GM12878 (cell line): ENCODE results near the gene ANKRD17. TPM values are rescaled to one million over a fixed set of nuclear protein-coding genes. Genes with fewer than 3 reads are reported as not detected.

Experiments
- ATAC-seq: fragments of 200-7000 bp; cut with Tn5 transposase; 3 replicates; pipeline ENCODE4 v1.9.1; 2020; ENCODE audit warnings: mild to moderate bottlenecking, moderate library complexity
- BruUV-seq: library from RNA; stranded (reverse); fragments of 400-500 nt; replicated peaks from 2 replicates; lab custom pipeline; 2021; lab: Mats Ljungman, UMichigan
- CTCF ChIA-PET: fragments of 300-600 bp; sonication (Branson Sonifier 250); formaldehyde crosslinking; extraction: SDS; loops from one replicate; lab custom pipeline; 2021; ENCODE audit warnings: inconsistent platforms; lab: Yijun Ruan, JAX
- POLR2A ChIA-PET: fragments of 350-600 bp; formaldehyde crosslinking; extraction: SDS; loops from one replicate; lab custom pipeline; 2021; ENCODE audit warnings: inconsistent platforms; lab: Charles Lee
- RAD21 ChIA-PET: fragments of 300-600 bp; sonication (Branson Sonifier 250); formaldehyde crosslinking; loops from one replicate; lab custom pipeline; 2023; ENCODE audit warnings: antibody characterized with exemption; ENCODE audit not compliant: unreplicated experiment; lab: Charles Lee
- SMC1A ChIA-PET: fragments of 300-600 bp; sonication (Branson Sonifier 250); formaldehyde crosslinking; loops from one replicate; lab custom pipeline; 2023; ENCODE audit not compliant: unreplicated experiment, uncharacterized antibody; lab: Charles Lee
- DNase-seq: peaks from one replicate; pipeline ENCODE4 v3.0.0-alpha.2; 2011; ENCODE audit warnings: low read depth, low spot score
- FAIRE-seq: peaks from 3 replicates; lab custom pipeline; 2011; peaks lifted over from hg19 to GRCh38; lab: Jason Lieb, UNC
- H2AFZ ChIP-seq: 2 replicates; pipeline ENCODE4 v1.6.0; 2011; ENCODE audit warnings: low read depth, low read length, control low read depth; ENCODE audit not compliant: control insufficient read depth
- H3K27ac ChIP-seq: 2 replicates; pipeline ENCODE4 v1.5.1; 2011; ENCODE audit warnings: control low read depth; ENCODE audit not compliant: control insufficient read depth, insufficient read depth
- H3K27me3 ChIP-seq, 2 experiments: replicated peaks in 1 of 2; 2 replicates each; pipeline versions ENCODE4 v1.6.0 to v1.6.1; 2011; ENCODE audit warnings: low read length in 1 of 2; ENCODE audit not compliant: control insufficient read depth in 2 of 2, insufficient read depth in 2 of 2
- H3K36me3 ChIP-seq, 2 experiments: 2 replicates each; pipeline ENCODE4 v1.5.1; 2011; ENCODE audit warnings: low read length in 1 of 2; ENCODE audit not compliant: control insufficient read depth in 2 of 2, insufficient read depth in 2 of 2
- H3K4me1 ChIP-seq: 2 replicates; pipeline ENCODE4 v1.6.1; 2011; ENCODE audit warnings: mild to moderate bottlenecking, low read length, moderate library complexity, mixed read lengths; ENCODE audit not compliant: control insufficient read depth, insufficient read depth
- H3K4me2 ChIP-seq: 2 replicates; pipeline ENCODE4 v1.6.0; 2011; ENCODE audit warnings: control low read depth; ENCODE audit not compliant: control insufficient read depth, insufficient read depth
- H3K4me3 ChIP-seq: fragments of 200-600 bp; sonication (generic); 2 replicates; pipeline ENCODE4 v1.5.1; 2016
- H3K79me2 ChIP-seq: 2 replicates; pipeline ENCODE4 v1.6.0; 2011; ENCODE audit warnings: low read length; ENCODE audit not compliant: control insufficient read depth, insufficient read depth
- H3K9ac ChIP-seq: 2 replicates; pipeline ENCODE4 v1.8.0; 2011; ENCODE audit warnings: low read length, control low read depth, mixed read lengths; ENCODE audit not compliant: control insufficient read depth, insufficient read depth
- H3K9me3 ChIP-seq: replicated peaks from 3 replicates; pipeline ENCODE4 v1.5.1; 2011; ENCODE audit warnings: mild to moderate bottlenecking, low read length; ENCODE audit not compliant: control insufficient read depth, insufficient read depth
- H4K20me1 ChIP-seq: 2 replicates; pipeline ENCODE4 v1.6.0; 2011; ENCODE audit not compliant: control insufficient read depth, insufficient read depth
- CHD4 ChIP-seq: fragments of 200-600 bp; sonication (generic); IDR thresholded peaks from 2 replicates; pipeline ENCODE4 v1.6.1; 2016; ENCODE audit warnings: mild to moderate bottlenecking
- MTA2 ChIP-seq: fragments of 450-650 bp; IDR thresholded peaks from 2 replicates; pipeline ENCODE4 v1.6.1; 2016; ENCODE audit warnings: low read depth, mild to moderate bottlenecking, moderate library complexity
- PAX5 ChIP-seq: IDR thresholded peaks from 2 replicates; pipeline ENCODE4 v1.6.1; 2011; ENCODE audit warnings: low read depth, low read length, borderline replicate concordance
- RUNX3 ChIP-seq: IDR thresholded peaks from 2 replicates; pipeline ENCODE4 v1.6.1; 2012; ENCODE audit warnings: low read length, inconsistent platforms
- SMAD1 ChIP-seq: fragments of 450-650 bp; IDR thresholded peaks from 2 replicates; pipeline ENCODE4 v1.6.1; 2018; ENCODE audit warnings: mild to moderate bottlenecking, low read depth; ENCODE audit not compliant: partially characterized antibody
- ZZZ3 ChIP-seq: IDR thresholded peaks from 2 replicates; pipeline ENCODE4 v1.6.1; 2011; ENCODE audit warnings: low read depth; ENCODE audit not compliant: control insufficient read depth, insufficient read length
- WGBS: methylation state at CpG from one replicate; pipeline ENCODE4 v1.1.6; 2016; ENCODE audit warnings: low lambda C conversion rate; ENCODE audit not compliant: insufficient replicate concordance, insufficient coverage; ENCODE audit errors: missing lambda C conversion rate; 5-methylcytosine and 5-hydroxymethylcytosine counted together
- in situ Hi-C: fragments of 300-500 bp; cut with MboI; formaldehyde crosslinking; loops from 9 replicates; pipeline ENCODE4 v1.14.3; 2018; ENCODE audit warnings: mixed read lengths
- intact Hi-C: fragments of 100-400 bp; cut with micrococcal nuclease; formaldehyde crosslinking; loops from one replicate; pipeline ENCODE4 v1.14.2; 2022; ENCODE audit not compliant: unreplicated experiment
- polyA plus RNA-seq, 11 experiments: library from polyadenylated mRNA; depleted of rRNA in 4 of 11; unstranded in 6 of 11; stranded (reverse) in 5 of 11; fragments of >200 nt; fragmentation: Nextera tagmentation in 4 of 11; fragmentation: Illumina TruSeq in 1 of 11; extraction: Ambion mirVana in 4 of 11; extraction: Trizol in 1 of 11; gene quantifications; 1 replicate in 1 of 11; 2 replicates in 10 of 11; pipeline versions ENCODE4 v1.2.1 to v1.2.3, GENCODE V29; 2011 to 2016; ENCODE audit warnings: inconsistent platforms in 2 of 11, missing spikeins in 2 of 11, low read depth in 1 of 11
- total RNA-seq, 4 experiments: library from RNA; depleted of rRNA in 3 of 4; stranded (reverse); fragments of >200 nt in 3 of 4; fragmentation: Illumina TruSeq in 1 of 4; extraction: Trizol in 1 of 4; gene quantifications; 2 replicates each; pipeline versions ENCODE4 v1.2.1 to v1.2.3, GENCODE V29; 2013 to 2021

ANKRD17 gene
- total and polyA plus RNA-seq, 10 of the 15 experiments (the other 5 are each of a cell fraction or from before 2014, with no cell fraction given) = 11.7 to 46.5 (median 32.6) TPM

GRCh38 chr4:73036123-73036522 lies 222.5 kb downstream of the ANKRD17 start:
- 0% methylated on average over 1 of the region's 1 CpG for WGBS
- 0 out of 2 replicates have a peak, but pooled peaks have one; percentile 29 for TF ChIP-seq MTA2
- TF ChIP-seq ZZZ3 = no peak
- TF ChIP-seq RUNX3 = peak; percentile 29; the same call in 1 of the 2 replicates
- TF ChIP-seq, all 136 proteins: peak for 2

GRCh38 chr4:73034896-73035295 lies 223.7 kb downstream of the ANKRD17 start:
- in situ Hi-C loops (no loop called here), intact Hi-C loops (no loop called here)
- SMC1A ChIA-PET = no interaction called here
- Histone ChIP-seq H3K27me3 (no peaks in the 10 kb centered on the region), H3K4me1 (peaks cover 4% of the 10 kb centered on the region), H3K9ac (no peak overlapping the region), H3K4me2 (no peak overlapping the region), H4K20me1 (no peaks in the 10 kb centered on the region), H3K4me3 (no peak overlapping the region), H3K36me3 (no peaks in the 10 kb centered on the region), H2AFZ (no peak overlapping the region), H3K27ac (no peak overlapping the region), H3K79me2 (no peaks in the 10 kb centered on the region), H3K9me3 (peaks cover 6% of the 10 kb centered on the region; the same call in 1 of the 3 replicates)
- DNase-seq (no peak), FAIRE-seq (peak; percentile 49), ATAC-seq (no peak)
- 47% methylated on average over 2 of the region's 2 CpGs for WGBS
- RAD21 ChIA-PET = no interaction called here
- no peak for TF ChIP-seq SMAD1
- TF ChIP-seq CHD4 = no peak
- TF ChIP-seq PAX5 = no peak
- CTCF ChIA-PET = no interaction called here
- no TSS peak for BruUV-seq
- POLR2A ChIA-PET = interaction anchor here (0.7 kb wide), 1 partner anchor 51 kb away, joined by 4 read pairs; no protein-coding TSS in a partner anchor

More at GRCh38 chr4:73036123-73036522, 222.5 kb downstream of the ANKRD17 start:
- SMC1A ChIA-PET = interaction anchor here (0.8 kb wide), 1 partner anchor 221 kb away, joined by 3 read pairs; no protein-coding TSS in a partner anchor
- Histone ChIP-seq H3K27ac (no peak overlapping the region), H3K4me1 (peaks cover 4% of the 10 kb centered on the region), H3K36me3 (no peaks in the 10 kb centered on the region), H3K4me2 (peak overlapping the region; percentile 12; the same call in 1 of the 2 replicates), H3K27me3 (no peaks in the 10 kb centered on the region), H4K20me1 (no peaks in the 10 kb centered on the region), H2AFZ (no peak overlapping the region; the same call in 1 of the 2 replicates), H3K79me2 (no peaks in the 10 kb centered on the region), H3K9me3 (peaks cover 6% of the 10 kb centered on the region; the same call in 1 of the 3 replicates), H3K4me3 (no peak overlapping the region), H3K9ac (no peak overlapping the region)
- CTCF ChIA-PET = interaction anchor here (0.7 kb wide), 2 partner anchors 32 to 221 kb away, joined by 3 to 4 read pairs; no protein-coding TSS in a partner anchor
- no TSS peak for BruUV-seq
- ATAC-seq (peak; percentile 71), FAIRE-seq (no peak), DNase-seq (no peak)
- in situ Hi-C loops (no loop called here), intact Hi-C loops (no loop called here)
- POLR2A ChIA-PET = interaction anchor here (0.6 kb wide), 1 partner anchor 15 kb away, joined by 8 read pairs; no protein-coding TSS in a partner anchor
- RAD21 ChIA-PET = interaction anchor here (0.6 kb wide), 1 partner anchor 500 kb away, joined by 4 read pairs; no protein-coding TSS in a partner anchor
